Gastrocnemius medialis (tissue), 4 donors: ENCODE results near the gene PHF12.

Experiments used
- POLR2A ChIP-seq, 2 donors: fragments of 450-650 bp; IDR thresholded peaks; one replicate each; pipeline ENCODE4 v1.6.1; 2017; ENCODE audit warnings: antibody characterized with exemption in 2 of 2, mild to moderate bottlenecking in 2 of 2, moderate library complexity in 2 of 2
- TF ChIP-seq, protein P1 (sequence below), 5 experiments: fragments of 450-650 bp in 3 of 5; fragments of 200-600 bp in 2 of 5; sonication (generic) in 2 of 5; IDR thresholded peaks in 4 of 5; conservative IDR thresholded peaks in 1 of 5; 1 replicate in 4 of 5; 2 replicates in 1 of 5; pipeline ENCODE4 v1.5.1; 2016 to 2019; ENCODE audit warnings: antibody characterized with exemption in 5 of 5, mild to moderate bottlenecking in 3 of 5, moderate library complexity in 3 of 5

- TF ChIP-seq, protein P1, sequence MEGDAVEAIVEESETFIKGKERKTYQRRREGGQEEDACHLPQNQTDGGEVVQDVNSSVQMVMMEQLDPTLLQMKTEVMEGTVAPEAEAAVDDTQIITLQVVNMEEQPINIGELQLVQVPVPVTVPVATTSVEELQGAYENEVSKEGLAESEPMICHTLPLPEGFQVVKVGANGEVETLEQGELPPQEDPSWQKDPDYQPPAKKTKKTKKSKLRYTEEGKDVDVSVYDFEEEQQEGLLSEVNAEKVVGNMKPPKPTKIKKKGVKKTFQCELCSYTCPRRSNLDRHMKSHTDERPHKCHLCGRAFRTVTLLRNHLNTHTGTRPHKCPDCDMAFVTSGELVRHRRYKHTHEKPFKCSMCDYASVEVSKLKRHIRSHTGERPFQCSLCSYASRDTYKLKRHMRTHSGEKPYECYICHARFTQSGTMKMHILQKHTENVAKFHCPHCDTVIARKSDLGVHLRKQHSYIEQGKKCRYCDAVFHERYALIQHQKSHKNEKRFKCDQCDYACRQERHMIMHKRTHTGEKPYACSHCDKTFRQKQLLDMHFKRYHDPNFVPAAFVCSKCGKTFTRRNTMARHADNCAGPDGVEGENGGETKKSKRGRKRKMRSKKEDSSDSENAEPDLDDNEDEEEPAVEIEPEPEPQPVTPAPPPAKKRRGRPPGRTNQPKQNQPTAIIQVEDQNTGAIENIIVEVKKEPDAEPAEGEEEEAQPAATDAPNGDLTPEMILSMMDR (IDR thresholded peaks at IDR 0.05 in 4 of 5, conservative IDR thresholded peaks at IDR 0.05 in 1 of 5): no peak
- no peak for TF ChIP-seq POLR2A (IDR thresholded peaks at IDR 0.05)
These were observed 32.2 kb upstream of the PHF12 start for GRCh38 chr17:28983286-28984230.
